Glutamatergic neuron (in vitro differentiated cells): ENCODE data around the gene PTGFRN. TPM values are rescaled to one million over a fixed set of nuclear protein-coding genes. Genes with fewer than 3 reads are reported as not detected.
"Not testable (repeated sequence)": the region's sequence is repeated elsewhere in the genome, so short reads cannot be mapped to it uniquely, and the experiment has no call there.

ENCODE experiments used
- DNase-seq: peaks from one replicate; pipeline ENCODE4 v3.0.0; 2022
- H3K27ac Mint-ChIP-seq: one replicate; pipeline ENCODE4 v1.8.0; 2020; ENCODE audit warnings: mild to moderate bottlenecking, mixed read lengths, inconsistent platforms; ENCODE audit not compliant: unreplicated experiment
- H3K27me3 Mint-ChIP-seq: one replicate; pipeline ENCODE4 v1.8.0; 2020; ENCODE audit warnings: mild to moderate bottlenecking, moderate library complexity, mixed read lengths, inconsistent platforms; ENCODE audit not compliant: unreplicated experiment
- H3K36me3 Mint-ChIP-seq: one replicate; pipeline ENCODE4 v1.8.0; 2020; ENCODE audit warnings: mild to moderate bottlenecking, mixed read lengths, inconsistent platforms; ENCODE audit not compliant: unreplicated experiment
- H3K4me1 Mint-ChIP-seq: one replicate; pipeline ENCODE4 v1.8.0; 2020; ENCODE audit warnings: mild to moderate bottlenecking, low read depth, mixed read lengths, inconsistent platforms; ENCODE audit not compliant: unreplicated experiment
- H3K4me3 Mint-ChIP-seq: one replicate; pipeline ENCODE4 v1.8.0; 2020; ENCODE audit warnings: mild to moderate bottlenecking, mixed read lengths, inconsistent platforms; ENCODE audit not compliant: unreplicated experiment
- H3K9me3 Mint-ChIP-seq: one replicate; pipeline ENCODE4 v1.8.0; 2020; ENCODE audit warnings: mild to moderate bottlenecking, moderate library complexity, mixed read lengths, inconsistent platforms; ENCODE audit not compliant: unreplicated experiment
- CTCF ChIP-seq: fragments of 200-600 bp; sonication (generic); IDR thresholded peaks from one replicate; pipeline ENCODE4 v1.5.0; 2021; ENCODE audit not compliant: partially characterized antibody, unreplicated experiment
- long read RNA-seq: library from polyadenylated mRNA; unstranded; transcript quantifications from one replicate; pipeline ENCODE4 v2.0.0, GENCODE V29; 2020; ENCODE audit not compliant: unreplicated experiment
- total RNA-seq: library from RNA; stranded (reverse); fragmentation: NEBNext Ultra II Directional; extraction: Animal tissue kit (Norgen Biotek cat#: 25700); gene quantifications from one replicate; pipeline ENCODE4 v1.2.1, GENCODE V29; 2021; ENCODE audit not compliant: unreplicated experiment

The PTGFRN gene
- 61.2 TPM for total RNA-seq
- long read RNA-seq, full-length matches to known transcripts, result 1 of 5 reads
- long read RNA-seq, partial matches to known transcripts, result 0 of 5 reads
- long read RNA-seq, other reads (novel, unspliced or antisense), result 4 of 5 reads

- H3K4me3 Mint-ChIP-seq, result peak within 1 kb of the TSS; percentile 90
- H3K36me3 Mint-ChIP-seq, result no peaks in the 10 kb centered on the region
- peaks cover 3% of the 10 kb centered on the region for H3K27me3 Mint-ChIP-seq
- H3K27ac Mint-ChIP-seq, result peak within 1 kb of the TSS; percentile 71
- H3K9me3 Mint-ChIP-seq, result peaks cover 5% of the 10 kb centered on the region
- peak; percentile 77 for DNase-seq
- no peak for TF ChIP-seq CTCF
- H3K4me1 Mint-ChIP-seq, result peaks cover 8% of the 10 kb centered on the region
These were observed at the start of gene PTGFRN for GRCh38 chr1:116909512-116910378. Gene PTGFRN, plus strand, starts transcription at chr1:116909916. Its CDS starts 288 bp downstream, at chr1:116910204.

- DNase-seq, H3K9me3 Mint-ChIP-seq, H3K27me3 Mint-ChIP-seq, H3K27ac Mint-ChIP-seq, H3K4me3 Mint-ChIP-seq, H3K36me3 Mint-ChIP-seq: not testable (repeated sequence)
- H3K4me1 Mint-ChIP-seq, result peaks cover 20% of the 10 kb centered on the region
These were observed 49.5 kb upstream of the PTGFRN start for GRCh38 chr1:116860167-116860566.

GRCh38 chr1:116861137-116861536, 48.6 kb upstream of the PTGFRN start:
- H3K9me3 Mint-ChIP-seq, result no peaks in the 10 kb centered on the region
- H3K27ac Mint-ChIP-seq, result no peak overlapping the region
- H3K4me3 Mint-ChIP-seq, result no peak overlapping the region
- TF ChIP-seq CTCF, result no peak
- no peaks in the 10 kb centered on the region for H3K36me3 Mint-ChIP-seq
- H3K27me3 Mint-ChIP-seq, result no peaks in the 10 kb centered on the region
- DNase-seq, result no peak
- H3K4me1 Mint-ChIP-seq, result peaks cover 12% of the 10 kb centered on the region

GRCh38 chr1:116863031-116863430, 46.7 kb upstream of the PTGFRN start:
- H3K36me3 Mint-ChIP-seq, H3K27ac Mint-ChIP-seq, H3K27me3 Mint-ChIP-seq, H3K9me3 Mint-ChIP-seq, DNase-seq, H3K4me1 Mint-ChIP-seq, H3K4me3 Mint-ChIP-seq: not testable (repeated sequence)

- not testable (repeated sequence) for H3K36me3 Mint-ChIP-seq, H3K9me3 Mint-ChIP-seq, H3K27ac Mint-ChIP-seq, H3K4me3 Mint-ChIP-seq, H3K4me1 Mint-ChIP-seq, H3K27me3 Mint-ChIP-seq, DNase-seq
These were observed 43.2 kb upstream of the PTGFRN start for GRCh38 chr1:116866478-116866877.

- no peak overlapping the region for H3K4me3 Mint-ChIP-seq
- no peaks in the 10 kb centered on the region for H3K9me3 Mint-ChIP-seq
- no peaks in the 10 kb centered on the region for H3K27me3 Mint-ChIP-seq
- peaks cover 2% of the 10 kb centered on the region for H3K4me1 Mint-ChIP-seq
- peaks cover 7% of the 10 kb centered on the region for H3K36me3 Mint-ChIP-seq
- no peak for TF ChIP-seq CTCF
- DNase-seq, result no peak
- no peak overlapping the region for H3K27ac Mint-ChIP-seq
These were observed 41.3 kb upstream of the PTGFRN start for GRCh38 chr1:116868385-116868784.
